ENCODE data around the gene ZNF837.
A peak's percentile ranks its signal among the peaks of the same experiment; 100 is the strongest.
"Not testable (repeated sequence)": the region's sequence is repeated elsewhere in the genome, so short reads cannot be mapped to it uniquely, and the experiment has no call there.

Gene ZNF837

GRCh38 chr19:58351990-58352755 lies 28.7 kb downstream of the ZNF837 start:
- DNase-seq (ENCODE audit: low read depth in 3 of 3, low spot score in 1 of 3), result no peak

- DNase-seq (ENCODE audit: low read depth in 3 of 3, low spot score in 1 of 3), result no peak
Observed at GRCh38 chr19:58351558-58351878, 29.3 kb downstream of the ZNF837 start.

- DNase-seq (ENCODE audit: low read depth in 3 of 3, low spot score in 1 of 3), result no peak
Observed at GRCh38 chr19:58350871-58351557, 29.8 kb downstream of the ZNF837 start.

- no peak for DNase-seq (ENCODE audit: low read depth in 3 of 3, low spot score in 1 of 3)
Observed at GRCh38 chr19:58350001-58350861, 30.6 kb downstream of the ZNF837 start.

- DNase-seq (ENCODE audit: low read depth in 3 of 3, low spot score in 1 of 3), result no peak
Observed at GRCh38 chr19:58349590-58349989, 31.2 kb downstream of the ZNF837 start.

- not testable (repeated sequence) for DNase-seq (ENCODE audit: low read depth in 3 of 3, low spot score in 1 of 3)
Observed at GRCh38 chr19:58348080-58348479, 32.8 kb downstream of the ZNF837 start.

- DNase-seq (ENCODE audit: low read depth in 3 of 3, low spot score in 1 of 3), result peak; percentile 22 to 47 (median 41)
Observed at GRCh38 chr19:58346961-58347929, 33.6 kb downstream of the ZNF837 start.

GRCh38 chr19:58345558-58345957 lies 35.3 kb downstream of the ZNF837 start:
- DNase-seq (ENCODE audit: low read depth in 3 of 3, low spot score in 1 of 3), result no peak

GRCh38 chr19:58338825-58339558 lies 41.8 kb downstream of the ZNF837 start:
- no peak for DNase-seq (ENCODE audit: low read depth in 3 of 3, low spot score in 1 of 3)

GRCh38 chr19:58338336-58338735 lies 42.5 kb downstream of the ZNF837 start:
- DNase-seq (ENCODE audit: low read depth in 3 of 3, low spot score in 1 of 3), result no peak

- DNase-seq (ENCODE audit: low read depth in 3 of 3, low spot score in 1 of 3), result no peak
Observed at GRCh38 chr19:58336820-58337219, 44.0 kb downstream of the ZNF837 start.

GRCh38 chr19:58336216-58336615 lies 44.6 kb downstream of the ZNF837 start:
- no peak for DNase-seq (ENCODE audit: low read depth in 3 of 3, low spot score in 1 of 3)

GRCh38 chr19:58335630-58336029 lies 45.2 kb downstream of the ZNF837 start:
- no peak for DNase-seq (ENCODE audit: low read depth in 3 of 3, low spot score in 1 of 3)

- no peak for DNase-seq (ENCODE audit: low read depth in 3 of 3, low spot score in 1 of 3)
Observed at GRCh38 chr19:58334691-58335249, 46.1 kb downstream of the ZNF837 start.

GRCh38 chr19:58332697-58333096 lies 48.1 kb downstream of the ZNF837 start:
- no peak for DNase-seq (ENCODE audit: low read depth in 3 of 3, low spot score in 1 of 3)

GRCh38 chr19:58330458-58330857 lies 50.4 kb downstream of the ZNF837 start:
- no peak for DNase-seq (ENCODE audit: low read depth in 3 of 3, low spot score in 1 of 3)

- no peak for DNase-seq (ENCODE audit: low read depth in 3 of 3, low spot score in 1 of 3)
Observed at GRCh38 chr19:58328999-58329398, 51.8 kb downstream of the ZNF837 start.

- DNase-seq (ENCODE audit: low read depth in 3 of 3, low spot score in 1 of 3), result peak; percentile 58 to 81 (median 61)
Observed at GRCh38 chr19:58326914-58327726, 53.7 kb downstream of the ZNF837 start, which contains the start of gene ZSCAN22. TSS of gene ZSCAN22 (plus strand) at chr19:58326994. CDS start at chr19:58334803, 7,809 bp downstream.

- no peak for DNase-seq (ENCODE audit: low read depth in 3 of 3, low spot score in 1 of 3)
Observed at GRCh38 chr19:58326501-58326913, 54.3 kb downstream of the ZNF837 start.

All from stimulated activated CD4-positive, alpha-beta T cell treated with anti-CD3 and anti-CD28 coated beads, TNF-alpha, amount 100 ng/mL, for 1 hour (primary cell).